Measurements from ENCODE around the gene COL24A1. TPM values are rescaled to one million over a fixed set of nuclear protein-coding genes. Genes with fewer than 3 reads are reported as not detected.

The COL24A1 gene
- total RNA-seq, 1 experiment from 2014 or later: not detected

GRCh38 chr1:86110451-86111129, 46.0 kb downstream of the COL24A1 start (continued):
- no peak for TF ChIP-seq ELF1 (IDR thresholded peaks at IDR 0.05; ENCODE audit: borderline replicate concordance, low read depth)
- no peak for TF ChIP-seq POLR2AphosphoS5 (IDR thresholded peaks at IDR 0.05; ENCODE audit: low read depth, low read length)
- no peak for TF ChIP-seq ZFX (IDR thresholded peaks at IDR 0.05)

- no TSS peak for BruUV-seq (replicated peaks)
- no peaks in the 10 kb centered on the region for H3K9me3 ChIP-seq (ENCODE audit: control insufficient read depth in 1 of 2, insufficient read depth in 1 of 2, low read depth in 1 of 2, low read length in 2 of 2)
- no peaks in the 10 kb centered on the region for H3K79me2 ChIP-seq (ENCODE audit: insufficient read depth, low read length)
- no peak overlapping the region for H3K4me2 ChIP-seq (ENCODE audit: low read length)
- ChIA-PET RAD21 (ENCODE audit: low non-redundant PET in 1 of 2, low total read pairs in 2 of 2, uncharacterized antibody in 2 of 2, unreplicated experiment in 2 of 2) (no interaction called here), CTCF (no interaction called here), POLR2A (no interaction called here)
- H3K36me3 ChIP-seq (ENCODE audit: control insufficient read depth in 1 of 2, insufficient read depth in 2 of 2, low read length in 2 of 2): no peaks in the 10 kb centered on the region
- no peaks in the 10 kb centered on the region for H3K9me2 ChIP-seq (ENCODE audit: insufficient read depth)
- no peaks in the 10 kb centered on the region for H4K20me1 ChIP-seq (ENCODE audit: insufficient read depth)
- H3K9ac ChIP-seq (ENCODE audit: low read length): no peak overlapping the region
- H3K27ac ChIP-seq (ENCODE audit: low read depth, low read length): no peak overlapping the region
- no peak for TF ChIP-seq SRF (IDR thresholded peaks at IDR 0.05; ENCODE audit: low read depth)
- TF ChIP-seq EZH2 (IDR thresholded peaks at IDR 0.05): no peak
- TF ChIP-seq ZBTB33 (IDR thresholded peaks at IDR 0.05; ENCODE audit: extremely low read depth, insufficient replicate concordance, low read length): no peak
- no peak for TF ChIP-seq REST (IDR thresholded peaks at IDR 0.05; ENCODE audit: low read depth)
- no peak for TF ChIP-seq RAD21 (IDR thresholded peaks at IDR 0.05; ENCODE audit: low read depth)
- no peak for TF ChIP-seq ATF3 (IDR thresholded peaks at IDR 0.05)
- no peak for TF ChIP-seq SIN3A (IDR thresholded peaks at IDR 0.05; ENCODE audit: low read depth)
- TF ChIP-seq ZFX (IDR thresholded peaks at IDR 0.05): no peak
- TF ChIP-seq TCF7L2 (IDR thresholded peaks at IDR 0.05; ENCODE audit: borderline replicate concordance, extremely low read depth, insufficient read depth, insufficient read length): no peak
- TF ChIP-seq POLR2A (IDR thresholded peaks at IDR 0.05; ENCODE audit: borderline replicate concordance, extremely low read depth, insufficient read depth, insufficient read length): no peak
- TF ChIP-seq CTCF (IDR thresholded peaks at IDR 0.05 in 2 of 3, conservative IDR thresholded peaks at IDR 0.05 in 1 of 3; ENCODE audit: borderline replicate concordance in 1 of 3, insufficient read depth in 1 of 3, low read depth in 2 of 3, low read length in 2 of 3): no peak
- no peak for TF ChIP-seq EGR1 (IDR thresholded peaks at IDR 0.05; ENCODE audit: low read depth)
- no peak for TF ChIP-seq ZNF274 (IDR thresholded peaks at IDR 0.05; ENCODE audit: low read depth, low read length)
- no peak for TF ChIP-seq EZH2phosphoT487 (IDR thresholded peaks at IDR 0.05; ENCODE audit: borderline replicate concordance)
- H2AFZ ChIP-seq (ENCODE audit: low read depth, low read length, poor library complexity, severe bottlenecking): no peak overlapping the region
- DNase-seq (ENCODE audit: low read depth, low spot score) (no peak), ATAC-seq (no peak)
- no peaks in the 10 kb centered on the region for H3K27me3 ChIP-seq (ENCODE audit: insufficient read depth, low read length)
- no peaks in the 10 kb centered on the region for H3K4me1 ChIP-seq (ENCODE audit: control insufficient read depth in 1 of 2, insufficient read depth in 2 of 2, low read length in 2 of 2)
- H3K4me3 ChIP-seq (replicated peaks in 1 of 2; ENCODE audit: low read depth in 1 of 2, low read length in 2 of 2): no peak overlapping the region
- intact Hi-C loops (cut with micrococcal nuclease): no loop called here
Measured at GRCh38 chr1:86105533-86105866, 51.1 kb downstream of the COL24A1 start.

Data from HCT116 (cell line).